HEK293 (cell line): ENCODE measurements around the gene THRAP3.

Experiments
- CTCF ChIA-PET: fragments of 350-600 bp; formaldehyde crosslinking; extraction: SDS; loops from one replicate; lab custom pipeline; 2021; ENCODE audit warnings: antibody characterized with exemption; lab: Yijun Ruan, JAX
- POLR2A ChIA-PET: fragments of 300-600 bp; formaldehyde crosslinking; extraction: SDS; loops from one replicate; lab custom pipeline; 2020; ENCODE audit warnings: antibody characterized with exemption, inconsistent platforms; lab: Yijun Ruan, JAX
- H3K27ac ChIP-seq: fragments of 200-500 bp; sonication (Bioruptor generic); 2 replicates; pipeline ENCODE4 v1.5.1; 2014; ENCODE audit warnings: low read depth, low read length, control low read depth, inconsistent platforms; ENCODE audit errors: extremely low read depth
- H3K36me3 ChIP-seq, 2 experiments: fragments of 200-500 bp in 1 of 2; sonication (Bioruptor generic) in 1 of 2; 1 replicate in 1 of 2; 2 replicates in 1 of 2; pipeline ENCODE4 v1.5.1; 2014 to 2017; ENCODE audit warnings: inconsistent platforms in 2 of 2, low read length in 2 of 2; ENCODE audit not compliant: control insufficient read depth in 2 of 2, insufficient read depth in 1 of 2
- H3K4me1 ChIP-seq: fragments of 200-500 bp; sonication (Bioruptor generic); 2 replicates; pipeline ENCODE4 v1.5.1; 2014; ENCODE audit warnings: mild to moderate bottlenecking, low read length, inconsistent platforms; ENCODE audit not compliant: control insufficient read depth, insufficient read depth
- H3K4me3 ChIP-seq: 2 replicates; pipeline ENCODE4 v1.5.1; 2011; ENCODE audit warnings: low read depth, mild to moderate bottlenecking, control low read depth, low read length, moderate library complexity
- H3K9me3 ChIP-seq: fragments of 200-500 bp; sonication (Bioruptor generic); 2 replicates; pipeline ENCODE4 v1.5.1; 2014; ENCODE audit warnings: low read depth, low read length, inconsistent platforms; ENCODE audit not compliant: control insufficient read depth, insufficient read depth
- AEBP2 ChIP-seq: fragments of 450-650 bp; formaldehyde crosslinking; IDR thresholded peaks from 2 replicates; pipeline ENCODE4 v1.5.1; 2016; ENCODE audit warnings: missing biosample characterization, missing genetic modification characterization, borderline replicate concordance
- ELK4 ChIP-seq: IDR thresholded peaks from 2 replicates; pipeline ENCODE4 v1.6.1; 2011; ENCODE audit warnings: mild to moderate bottlenecking, low read depth, low read length, borderline replicate concordance
- HOXD13 ChIP-seq: sonication (generic); formaldehyde crosslinking; IDR thresholded peaks from 2 replicates; pipeline ENCODE4 v1.8.0; 2022; ENCODE audit warnings: missing genetic modification reagents, borderline replicate concordance
- INSM2 ChIP-seq: fragments of 450-650 bp; formaldehyde crosslinking; IDR thresholded peaks from 2 replicates; pipeline ENCODE4 v1.5.1; 2016; ENCODE audit warnings: missing biosample characterization, missing genetic modification characterization
- OSR2 ChIP-seq: fragments of 450-650 bp; formaldehyde crosslinking; IDR thresholded peaks from 2 replicates; pipeline ENCODE4 v1.5.1; 2016; ENCODE audit warnings: missing biosample characterization, missing genetic modification characterization
- PRDM4 ChIP-seq: fragments of 450-650 bp; formaldehyde crosslinking; IDR thresholded peaks from 2 replicates; pipeline ENCODE4 v1.5.1; 2017; ENCODE audit warnings: missing biosample characterization, missing genetic modification characterization
- PRDM6 ChIP-seq: fragments of 450-650 bp; formaldehyde crosslinking; IDR thresholded peaks from 2 replicates; pipeline ENCODE4 v1.5.1; 2017; ENCODE audit warnings: missing biosample characterization, missing genetic modification characterization
- ZBTB10 ChIP-seq: fragments of 450-650 bp; formaldehyde crosslinking; IDR thresholded peaks from 2 replicates; pipeline ENCODE4 v1.5.1; 2016; ENCODE audit warnings: missing biosample characterization, missing genetic modification characterization
- ZBTB17 ChIP-seq: fragments of 450-650 bp; formaldehyde crosslinking; IDR thresholded peaks from 2 replicates; pipeline ENCODE4 v1.5.1; 2016; ENCODE audit warnings: missing biosample characterization, missing genetic modification characterization
- ZBTB7A ChIP-seq: fragments of 450-650 bp; formaldehyde crosslinking; IDR thresholded peaks from 2 replicates; pipeline ENCODE4 v1.5.1; 2016; ENCODE audit warnings: low read depth, missing biosample characterization, missing genetic modification characterization
- ZFP69B ChIP-seq: fragments of 450-650 bp; formaldehyde crosslinking; IDR thresholded peaks from 2 replicates; pipeline ENCODE4 v1.5.1; 2016; ENCODE audit warnings: missing biosample characterization, missing genetic modification characterization
- ZNF26 ChIP-seq: fragments of 450-650 bp; formaldehyde crosslinking; IDR thresholded peaks from 2 replicates; pipeline ENCODE4 v1.5.1; 2016; ENCODE audit warnings: missing biosample characterization, missing genetic modification characterization
- ZNF513 ChIP-seq: fragments of 450-650 bp; IDR thresholded peaks from 2 replicates; pipeline ENCODE4 v1.5.1; 2018; ENCODE audit warnings: missing biosample characterization, missing genetic modification characterization
- ZNF529 ChIP-seq: fragments of 450-650 bp; formaldehyde crosslinking; IDR thresholded peaks from 2 replicates; pipeline ENCODE4 v1.5.1; 2017; ENCODE audit warnings: missing genetic modification characterization, missing biosample characterization; ENCODE audit not compliant: insufficient replicate concordance
- ZNF548 ChIP-seq: fragments of 450-650 bp; formaldehyde crosslinking; IDR thresholded peaks from 2 replicates; pipeline ENCODE4 v1.5.1; 2016; ENCODE audit warnings: missing biosample characterization, missing genetic modification characterization
- ZNF580 ChIP-seq: fragments of 450-650 bp; formaldehyde crosslinking; IDR thresholded peaks from 2 replicates; pipeline ENCODE4 v1.5.1; 2016; ENCODE audit warnings: missing biosample characterization, missing genetic modification characterization
- ZNF777 ChIP-seq: fragments of 450-650 bp; formaldehyde crosslinking; IDR thresholded peaks from 2 replicates; pipeline ENCODE4 v1.5.1; 2017; ENCODE audit warnings: missing biosample characterization, missing genetic modification characterization, borderline replicate concordance

Gene THRAP3

GRCh38 chr1:36176106-36176949, 47.9 kb upstream of the THRAP3 start:
- Histone ChIP-seq H3K4me1 (no peaks in the 10 kb centered on the region), H3K27ac (no peak overlapping the region), H3K36me3 (peaks cover 22 to 100% of the 10 kb centered on the region in 2 experiments), H3K4me3 (no peak overlapping the region), H3K9me3 (no peaks in the 10 kb centered on the region)
- ChIA-PET CTCF (no interaction called here), POLR2A (interaction anchor here (0.6 kb wide), 1 partner anchor 49 kb away, joined by 3 read pairs; no protein-coding TSS in a partner anchor)
- TF ChIP-seq OSR2, result no peak
- no peak for TF ChIP-seq AEBP2
- TF ChIP-seq HOXD13 (CRISPR knock-in tag), result no peak
- TF ChIP-seq ZFP69B (tag by site-specific recombination), result no peak
- TF ChIP-seq ZNF777 (tag by site-specific recombination), result no peak
- no peak for TF ChIP-seq ELK4
- TF ChIP-seq ZNF548 (tag by site-specific recombination), result no peak
- TF ChIP-seq ZBTB17, result no peak
- TF ChIP-seq PRDM4 (tag by site-specific recombination), result no peak
- no peak for TF ChIP-seq ZBTB7A
- TF ChIP-seq ZNF529, result no peak
- no peak for TF ChIP-seq ZBTB10 (tag by site-specific recombination)
- no peak for TF ChIP-seq ZNF580
- no peak for TF ChIP-seq ZNF513 (tag by site-specific recombination)
- no peak for TF ChIP-seq INSM2 (tag by site-specific recombination)
- TF ChIP-seq PRDM6 (tag by site-specific recombination), result no peak
- TF ChIP-seq ZNF26 (tag by site-specific recombination), result no peak
